GM23338 (cell line): ENCODE results near the gene GRID1. TPM values are rescaled to one million over a fixed set of nuclear protein-coding genes. Genes with fewer than 3 reads are reported as not detected.

Experiments
- ATAC-seq: fragments of 200-7000 bp; cut with Tn5 transposase; 3 replicates; pipeline ENCODE4 v1.9.1; 2020
- DNase-seq: peaks from one replicate; pipeline ENCODE4 v3.0.0-alpha.2; 2015; ENCODE audit warnings: low spot score
- H2AFZ ChIP-seq: fragments of 200-600 bp; sonication (generic); 2 replicates; pipeline ENCODE4 v1.8.0; 2016; ENCODE audit warnings: antibody characterized with exemption, mild to moderate bottlenecking, moderate library complexity
- H3F3A ChIP-seq: fragments of 200-600 bp; sonication (generic); replicated peaks from 2 replicates; pipeline ENCODE4 v1.8.0; 2017; ENCODE audit warnings: antibody characterized with exemption, mixed run types, low read depth
- H3K27ac ChIP-seq: fragments of 200-600 bp; sonication (generic); 2 replicates; pipeline ENCODE4 v1.6.1; 2016; ENCODE audit warnings: low read depth
- H3K27me3 ChIP-seq: fragments of 200-600 bp; sonication (generic); 2 replicates; pipeline ENCODE4 v1.8.0; 2016; ENCODE audit warnings: mild to moderate bottlenecking, mixed run types, moderate library complexity; ENCODE audit not compliant: insufficient read depth
- H3K36me3 ChIP-seq: fragments of 200-600 bp; sonication (generic); 2 replicates; pipeline ENCODE4 v1.8.0; 2016; ENCODE audit warnings: mild to moderate bottlenecking; ENCODE audit not compliant: insufficient read depth
- H3K4me1 ChIP-seq: fragments of 200-600 bp; sonication (generic); 2 replicates; pipeline ENCODE4 v1.8.0; 2016; ENCODE audit warnings: mild to moderate bottlenecking, moderate library complexity; ENCODE audit not compliant: insufficient read depth
- H3K4me2 ChIP-seq: fragments of 200-600 bp; sonication (generic); 2 replicates; pipeline ENCODE4 v1.7.1; 2017; ENCODE audit warnings: mixed run types
- H3K4me3 ChIP-seq: fragments of 200-600 bp; sonication (generic); 2 replicates; pipeline ENCODE4 v1.6.1; 2016; ENCODE audit warnings: mixed run types
- H3K79me2 ChIP-seq: fragments of 200-600 bp; sonication (generic); replicated peaks from 2 replicates; pipeline ENCODE4 v1.8.0; 2017; ENCODE audit warnings: mild to moderate bottlenecking; ENCODE audit not compliant: insufficient read depth
- H3K9me2 ChIP-seq: fragments of 200-600 bp; sonication (generic); 2 replicates; pipeline ENCODE4 v1.8.0; 2017; ENCODE audit not compliant: insufficient read depth
- H4K20me1 ChIP-seq: fragments of 200-600 bp; sonication (generic); replicated peaks from 2 replicates; pipeline ENCODE4 v1.8.0; 2017; ENCODE audit warnings: mild to moderate bottlenecking; ENCODE audit not compliant: insufficient read depth
- H3K27ac Mint-ChIP-seq: 2 replicates; pipeline ENCODE4 v1.8.0; 2020; ENCODE audit warnings: inconsistent platforms, mild to moderate bottlenecking, moderate library complexity, mixed read lengths
- H3K27me3 Mint-ChIP-seq: 3 replicates; pipeline ENCODE4 v1.8.0; 2022; ENCODE audit warnings: low read depth, mild to moderate bottlenecking, moderate library complexity, mixed read lengths, inconsistent platforms; ENCODE audit not compliant: insufficient read depth, poor library complexity
- H3K36me3 Mint-ChIP-seq: 3 replicates; pipeline ENCODE4 v1.8.0; 2021; ENCODE audit warnings: low read depth, mild to moderate bottlenecking, inconsistent platforms, moderate library complexity, mixed read lengths
- H3K4me1 Mint-ChIP-seq: 3 replicates; pipeline ENCODE4 v1.8.0; 2020; ENCODE audit warnings: mild to moderate bottlenecking, inconsistent platforms, mixed read lengths
- H3K4me3 Mint-ChIP-seq: 3 replicates; pipeline ENCODE4 v1.8.0; 2021; ENCODE audit warnings: moderate library complexity, mild to moderate bottlenecking, inconsistent platforms, mixed read lengths
- H3K9me3 Mint-ChIP-seq: 3 replicates; pipeline ENCODE4 v1.8.0; 2020; ENCODE audit warnings: moderate library complexity, mild to moderate bottlenecking, inconsistent platforms, mixed read lengths
- EZH2 ChIP-seq: fragments of 200-600 bp; sonication (generic); IDR thresholded peaks from one replicate; pipeline ENCODE4 v1.8.0; 2017; ENCODE audit warnings: antibody characterized with exemption, mild to moderate bottlenecking, low read depth; ENCODE audit not compliant: unreplicated experiment
- EZH2phosphoT487 ChIP-seq: fragments of 200-600 bp; sonication (generic); IDR thresholded peaks from one replicate; pipeline ENCODE4 v1.8.1; 2018; ENCODE audit warnings: antibody characterized with exemption; ENCODE audit not compliant: unreplicated experiment
- JUNB ChIP-seq: IDR thresholded peaks from one replicate; pipeline ENCODE4 v1.6.1; 2016; ENCODE audit warnings: antibody characterized with exemption; ENCODE audit not compliant: unreplicated experiment
- NANOG ChIP-seq: IDR thresholded peaks from 2 replicates; pipeline ENCODE4 v1.6.1; 2016; ENCODE audit warnings: antibody characterized with exemption, borderline replicate concordance
- POLR2AphosphoS5 ChIP-seq: IDR thresholded peaks from 2 replicates; pipeline ENCODE4 v1.6.1; 2016; ENCODE audit warnings: antibody characterized with exemption, low read depth
- ZNF114 ChIP-seq: fragments of 250-450 bp; sonication (Bioruptor Pico); IDR thresholded peaks from 2 replicates; pipeline ENCODE4 v1.5.0; 2020; ENCODE audit warnings: mild to moderate bottlenecking, moderate library complexity
- ZNF331 ChIP-seq: fragments of 250-450 bp; sonication (Bioruptor Pico); IDR thresholded peaks from 2 replicates; pipeline ENCODE4 v1.5.0; 2020; ENCODE audit warnings: low read depth, mild to moderate bottlenecking, moderate library complexity
- polyA plus RNA-seq: library from polyadenylated mRNA; unstranded; fragments of >200 nt; fragmentation: Nextera tagmentation; extraction: Ambion mirVana; gene quantifications from 2 replicates; pipeline ENCODE4 v1.2.1, GENCODE V29; 2016
- total RNA-seq: library from RNA; depleted of rRNA; stranded (reverse); fragments of >200 nt; shearing (Covaris generic); gene quantifications from 2 replicates; pipeline ENCODE4 v1.2.3, GENCODE V29; 2014
- TF ChIP-seq, protein P1 (sequence below): IDR thresholded peaks from one replicate; pipeline ENCODE4 v1.6.1; 2018; ENCODE audit warnings: antibody characterized with exemption; ENCODE audit not compliant: unreplicated experiment
- TF ChIP-seq, protein P2 (sequence below), 2 experiments: fragments of 200-600 bp in 1 of 2; sonication (generic) in 1 of 2; conservative IDR thresholded peaks; 2 replicates each; pipeline versions ENCODE4 v1.5.1 to v1.6.1; 2016 to 2017; ENCODE audit warnings: antibody characterized with exemption in 2 of 2, low read depth in 2 of 2, mild to moderate bottlenecking in 2 of 2, moderate library complexity in 1 of 2
- TF ChIP-seq, protein P3 (sequence below): IDR thresholded peaks from 2 replicates; pipeline ENCODE4 v1.6.1; 2016; ENCODE audit warnings: antibody characterized with exemption

Gene GRID1
- total and polyA plus RNA-seq, 2 experiments from 2014 or later = 0.14 to 0.15 TPM

- H3K4me1 Mint-ChIP-seq = no peaks in the 10 kb centered on the region
- H3K27me3 Mint-ChIP-seq = no peaks in the 10 kb centered on the region
- ATAC-seq (no peak), DNase-seq (no peak)
- H2AFZ ChIP-seq = no peak overlapping the region
- no peaks in the 10 kb centered on the region for H3K79me2 ChIP-seq
- no peak overlapping the region for H3K4me3 ChIP-seq
- H3K9me3 Mint-ChIP-seq = peaks cover 64% of the 10 kb centered on the region
- H3K27ac Mint-ChIP-seq = no peak overlapping the region
- H4K20me1 ChIP-seq = no peaks in the 10 kb centered on the region
- no peak for TF ChIP-seq EZH2phosphoT487
- H3K9me2 ChIP-seq = no peaks in the 10 kb centered on the region
- H3K36me3 ChIP-seq = no peaks in the 10 kb centered on the region
- H3K27me3 ChIP-seq = no peaks in the 10 kb centered on the region
- no peak overlapping the region for H3K27ac ChIP-seq
- no peaks in the 10 kb centered on the region for H3K4me1 ChIP-seq
- no peak overlapping the region for H3K4me3 Mint-ChIP-seq
- no peak overlapping the region for H3K4me2 ChIP-seq
- no peaks in the 10 kb centered on the region for H3K36me3 Mint-ChIP-seq
- no peaks in the 10 kb centered on the region for H3F3A ChIP-seq
Measured at GRCh38 chr10:86051586-86051985, 315.0 kb downstream of the GRID1 start.

GRCh38 chr10:86049442-86049841 is 317.2 kb downstream of the GRID1 start:
- Histone ChIP-seq H3K4me1 (no peaks in the 10 kb centered on the region), H3K36me3 (no peaks in the 10 kb centered on the region), H3K27ac (no peak overlapping the region), H3F3A (no peaks in the 10 kb centered on the region), H3K27me3 (no peaks in the 10 kb centered on the region), H3K79me2 (no peaks in the 10 kb centered on the region), H3K4me3 (no peak overlapping the region), H4K20me1 (no peaks in the 10 kb centered on the region), H2AFZ (no peak overlapping the region), H3K4me2 (no peak overlapping the region), H3K9me2 (no peaks in the 10 kb centered on the region)
- ATAC-seq (no peak), DNase-seq (no peak)
- no peak overlapping the region for H3K27ac Mint-ChIP-seq
- no peaks in the 10 kb centered on the region for H3K27me3 Mint-ChIP-seq
- H3K4me1 Mint-ChIP-seq = no peaks in the 10 kb centered on the region; the same call in 2 of the 3 replicates
- H3K9me3 Mint-ChIP-seq = peaks cover 66% of the 10 kb centered on the region
- no peak overlapping the region for H3K4me3 Mint-ChIP-seq
- no peaks in the 10 kb centered on the region for H3K36me3 Mint-ChIP-seq
- TF ChIP-seq NANOG = no peak
- TF ChIP-seq, protein P1, sequence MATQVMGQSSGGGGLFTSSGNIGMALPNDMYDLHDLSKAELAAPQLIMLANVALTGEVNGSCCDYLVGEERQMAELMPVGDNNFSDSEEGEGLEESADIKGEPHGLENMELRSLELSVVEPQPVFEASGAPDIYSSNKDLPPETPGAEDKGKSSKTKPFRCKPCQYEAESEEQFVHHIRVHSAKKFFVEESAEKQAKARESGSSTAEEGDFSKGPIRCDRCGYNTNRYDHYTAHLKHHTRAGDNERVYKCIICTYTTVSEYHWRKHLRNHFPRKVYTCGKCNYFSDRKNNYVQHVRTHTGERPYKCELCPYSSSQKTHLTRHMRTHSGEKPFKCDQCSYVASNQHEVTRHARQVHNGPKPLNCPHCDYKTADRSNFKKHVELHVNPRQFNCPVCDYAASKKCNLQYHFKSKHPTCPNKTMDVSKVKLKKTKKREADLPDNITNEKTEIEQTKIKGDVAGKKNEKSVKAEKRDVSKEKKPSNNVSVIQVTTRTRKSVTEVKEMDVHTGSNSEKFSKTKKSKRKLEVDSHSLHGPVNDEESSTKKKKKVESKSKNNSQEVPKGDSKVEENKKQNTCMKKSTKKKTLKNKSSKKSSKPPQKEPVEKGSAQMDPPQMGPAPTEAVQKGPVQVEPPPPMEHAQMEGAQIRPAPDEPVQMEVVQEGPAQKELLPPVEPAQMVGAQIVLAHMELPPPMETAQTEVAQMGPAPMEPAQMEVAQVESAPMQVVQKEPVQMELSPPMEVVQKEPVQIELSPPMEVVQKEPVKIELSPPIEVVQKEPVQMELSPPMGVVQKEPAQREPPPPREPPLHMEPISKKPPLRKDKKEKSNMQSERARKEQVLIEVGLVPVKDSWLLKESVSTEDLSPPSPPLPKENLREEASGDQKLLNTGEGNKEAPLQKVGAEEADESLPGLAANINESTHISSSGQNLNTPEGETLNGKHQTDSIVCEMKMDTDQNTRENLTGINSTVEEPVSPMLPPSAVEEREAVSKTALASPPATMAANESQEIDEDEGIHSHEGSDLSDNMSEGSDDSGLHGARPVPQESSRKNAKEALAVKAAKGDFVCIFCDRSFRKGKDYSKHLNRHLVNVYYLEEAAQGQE = no peak
- no peak for TF ChIP-seq EZH2phosphoT487
- no peak for TF ChIP-seq POLR2AphosphoS5
- TF ChIP-seq JUNB = no peak

- Histone ChIP-seq H2AFZ (no peak overlapping the region), H3K4me3 (no peak overlapping the region), H3K27me3 (no peaks in the 10 kb centered on the region), H3K36me3 (no peaks in the 10 kb centered on the region), H3K4me1 (no peaks in the 10 kb centered on the region), H3K27ac (no peak overlapping the region), H4K20me1 (no peaks in the 10 kb centered on the region), H3K9me2 (no peaks in the 10 kb centered on the region), H3K79me2 (no peaks in the 10 kb centered on the region), H3F3A (no peaks in the 10 kb centered on the region), H3K4me2 (no peak overlapping the region)
- H3K9me3 Mint-ChIP-seq = peaks cover 66% of the 10 kb centered on the region
- H3K27me3 Mint-ChIP-seq = no peaks in the 10 kb centered on the region
- no peak for ATAC-seq
- no peak for DNase-seq
- no peaks in the 10 kb centered on the region for H3K36me3 Mint-ChIP-seq
- H3K4me3 Mint-ChIP-seq = no peak overlapping the region
- no peak overlapping the region for H3K27ac Mint-ChIP-seq
- no peaks in the 10 kb centered on the region; the same call in 2 of the 3 replicates for H3K4me1 Mint-ChIP-seq
- TF ChIP-seq ZNF114 (CRISPR knock-in tag) (no peak), EZH2 (no peak), ZNF331 (CRISPR knock-in tag) (no peak), POLR2AphosphoS5 (no peak)
- TF ChIP-seq, protein P1 = no peak
- TF ChIP-seq, protein P2, sequence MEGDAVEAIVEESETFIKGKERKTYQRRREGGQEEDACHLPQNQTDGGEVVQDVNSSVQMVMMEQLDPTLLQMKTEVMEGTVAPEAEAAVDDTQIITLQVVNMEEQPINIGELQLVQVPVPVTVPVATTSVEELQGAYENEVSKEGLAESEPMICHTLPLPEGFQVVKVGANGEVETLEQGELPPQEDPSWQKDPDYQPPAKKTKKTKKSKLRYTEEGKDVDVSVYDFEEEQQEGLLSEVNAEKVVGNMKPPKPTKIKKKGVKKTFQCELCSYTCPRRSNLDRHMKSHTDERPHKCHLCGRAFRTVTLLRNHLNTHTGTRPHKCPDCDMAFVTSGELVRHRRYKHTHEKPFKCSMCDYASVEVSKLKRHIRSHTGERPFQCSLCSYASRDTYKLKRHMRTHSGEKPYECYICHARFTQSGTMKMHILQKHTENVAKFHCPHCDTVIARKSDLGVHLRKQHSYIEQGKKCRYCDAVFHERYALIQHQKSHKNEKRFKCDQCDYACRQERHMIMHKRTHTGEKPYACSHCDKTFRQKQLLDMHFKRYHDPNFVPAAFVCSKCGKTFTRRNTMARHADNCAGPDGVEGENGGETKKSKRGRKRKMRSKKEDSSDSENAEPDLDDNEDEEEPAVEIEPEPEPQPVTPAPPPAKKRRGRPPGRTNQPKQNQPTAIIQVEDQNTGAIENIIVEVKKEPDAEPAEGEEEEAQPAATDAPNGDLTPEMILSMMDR (conservative IDR thresholded peaks at IDR 0.05; ENCODE audit: low read depth in 2 of 2) = no peak
- TF ChIP-seq, protein P3, sequence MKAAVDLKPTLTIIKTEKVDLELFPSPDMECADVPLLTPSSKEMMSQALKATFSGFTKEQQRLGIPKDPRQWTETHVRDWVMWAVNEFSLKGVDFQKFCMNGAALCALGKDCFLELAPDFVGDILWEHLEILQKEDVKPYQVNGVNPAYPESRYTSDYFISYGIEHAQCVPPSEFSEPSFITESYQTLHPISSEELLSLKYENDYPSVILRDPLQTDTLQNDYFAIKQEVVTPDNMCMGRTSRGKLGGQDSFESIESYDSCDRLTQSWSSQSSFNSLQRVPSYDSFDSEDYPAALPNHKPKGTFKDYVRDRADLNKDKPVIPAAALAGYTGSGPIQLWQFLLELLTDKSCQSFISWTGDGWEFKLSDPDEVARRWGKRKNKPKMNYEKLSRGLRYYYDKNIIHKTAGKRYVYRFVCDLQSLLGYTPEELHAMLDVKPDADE = no peak
Measured at GRCh38 chr10:86048973-86049372, 317.6 kb downstream of the GRID1 start.
